ENCODE data around the gene ALPI. TPM values are rescaled to one million over a fixed set of nuclear protein-coding genes. Genes with fewer than 3 reads are reported as not detected.

The ALPI gene
- total RNA-seq, 1 experiment from 2014 or later, result not detected

DNA sequence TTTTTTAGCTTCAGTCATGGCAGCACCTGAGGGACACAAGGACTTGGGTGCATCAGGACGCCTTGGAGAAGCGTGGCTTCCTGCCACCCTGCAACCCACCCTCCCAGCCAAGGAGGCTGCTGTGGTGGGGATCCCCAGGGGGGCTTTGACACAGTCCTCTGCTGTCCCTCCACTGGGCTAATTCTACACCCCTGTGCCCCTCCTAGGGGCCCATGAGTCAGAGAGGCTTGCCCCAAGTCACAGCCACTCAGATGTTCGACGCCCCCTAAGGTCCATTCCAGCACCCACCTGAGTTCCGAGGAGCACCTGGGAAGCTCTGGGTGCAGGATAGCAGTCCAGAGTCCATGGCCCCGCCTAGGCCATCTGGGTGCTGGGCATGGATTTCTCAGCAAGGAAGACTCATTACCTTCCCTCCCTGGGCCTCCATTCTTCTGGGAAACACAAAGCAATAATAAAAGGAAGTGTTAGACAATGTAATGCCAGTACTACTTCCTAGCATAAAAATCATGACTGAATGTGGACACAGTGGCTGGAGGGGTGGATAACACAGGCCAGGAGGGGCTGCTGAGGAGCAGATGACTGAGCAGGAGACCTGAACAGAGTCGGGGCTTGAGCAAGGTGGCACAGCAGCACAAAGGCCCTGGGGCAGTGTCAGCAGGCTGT, 45.6 kb upstream of the ALPI start:
- peaks cover 13% of the 10 kb centered on the region for H3K27me3 Mint-ChIP-seq (ENCODE audit: unreplicated experiment)
- TF ChIP-seq, protein P1, sequence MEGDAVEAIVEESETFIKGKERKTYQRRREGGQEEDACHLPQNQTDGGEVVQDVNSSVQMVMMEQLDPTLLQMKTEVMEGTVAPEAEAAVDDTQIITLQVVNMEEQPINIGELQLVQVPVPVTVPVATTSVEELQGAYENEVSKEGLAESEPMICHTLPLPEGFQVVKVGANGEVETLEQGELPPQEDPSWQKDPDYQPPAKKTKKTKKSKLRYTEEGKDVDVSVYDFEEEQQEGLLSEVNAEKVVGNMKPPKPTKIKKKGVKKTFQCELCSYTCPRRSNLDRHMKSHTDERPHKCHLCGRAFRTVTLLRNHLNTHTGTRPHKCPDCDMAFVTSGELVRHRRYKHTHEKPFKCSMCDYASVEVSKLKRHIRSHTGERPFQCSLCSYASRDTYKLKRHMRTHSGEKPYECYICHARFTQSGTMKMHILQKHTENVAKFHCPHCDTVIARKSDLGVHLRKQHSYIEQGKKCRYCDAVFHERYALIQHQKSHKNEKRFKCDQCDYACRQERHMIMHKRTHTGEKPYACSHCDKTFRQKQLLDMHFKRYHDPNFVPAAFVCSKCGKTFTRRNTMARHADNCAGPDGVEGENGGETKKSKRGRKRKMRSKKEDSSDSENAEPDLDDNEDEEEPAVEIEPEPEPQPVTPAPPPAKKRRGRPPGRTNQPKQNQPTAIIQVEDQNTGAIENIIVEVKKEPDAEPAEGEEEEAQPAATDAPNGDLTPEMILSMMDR (IDR thresholded peaks at IDR 0.05; ENCODE audit: unreplicated experiment), result no peak
- no peak overlapping the region for H3K4me3 Mint-ChIP-seq (ENCODE audit: low read depth, unreplicated experiment)
- no peaks in the 10 kb centered on the region for H3K9me3 Mint-ChIP-seq (ENCODE audit: low read depth, unreplicated experiment)
- no TSS peak for BruUV-seq (replicated peaks)
- H3K36me3 Mint-ChIP-seq (ENCODE audit: insufficient read depth, unreplicated experiment), result no peaks in the 10 kb centered on the region
- intact Hi-C loops (cut with micrococcal nuclease; ENCODE audit: unreplicated experiment), result no loop called here
- CTCF ChIA-PET, result no interaction called here
- no peak overlapping the region for H3K27ac Mint-ChIP-seq (ENCODE audit: unreplicated experiment)
- no peak for DNase-seq
- peaks cover under 1% of the 10 kb centered on the region for H3K4me1 Mint-ChIP-seq (ENCODE audit: low read depth, unreplicated experiment)

DNA sequence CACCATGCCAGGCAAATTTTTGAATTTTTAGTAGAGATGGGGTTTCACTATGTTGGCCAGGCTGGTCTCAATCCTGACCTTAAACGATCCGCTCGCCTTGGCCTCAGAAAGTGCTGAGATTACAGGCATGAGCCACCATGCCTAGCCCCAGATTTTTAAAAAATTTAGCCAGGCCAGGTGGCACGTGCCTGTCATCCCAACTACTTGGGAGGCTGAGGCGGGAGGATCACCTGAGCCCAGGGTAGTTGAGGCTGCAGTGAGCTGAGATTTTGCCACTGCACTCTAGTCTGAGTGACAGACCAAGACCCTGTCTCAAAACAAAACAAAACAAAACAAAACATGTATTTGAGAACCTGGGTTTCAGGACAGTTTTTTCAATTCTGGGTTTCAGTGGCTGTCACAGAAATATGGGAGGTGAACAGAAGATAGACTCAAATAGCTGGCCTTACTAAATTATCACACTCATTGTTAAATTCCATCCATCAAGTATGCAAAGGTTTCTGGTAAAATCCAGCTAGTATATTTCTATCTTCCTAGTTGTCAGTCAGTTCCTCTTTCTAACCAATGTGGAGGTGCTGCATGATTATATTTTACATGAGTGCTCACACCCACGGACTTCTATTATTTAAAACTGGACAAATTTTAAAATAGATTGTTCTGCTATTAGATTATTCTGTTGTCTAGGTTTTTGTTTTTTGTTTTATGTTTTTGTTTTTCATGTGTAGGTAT, 43.9 kb upstream of the ALPI start:
- CTCF ChIA-PET, result no interaction called here
- Mint-ChIP-seq H3K36me3 (ENCODE audit: insufficient read depth, unreplicated experiment) (no peaks in the 10 kb centered on the region), H3K9me3 (ENCODE audit: low read depth, unreplicated experiment) (no peaks in the 10 kb centered on the region), H3K4me3 (ENCODE audit: low read depth, unreplicated experiment) (no peak overlapping the region), H3K4me1 (ENCODE audit: low read depth, unreplicated experiment) (peaks cover 12% of the 10 kb centered on the region), H3K27me3 (ENCODE audit: unreplicated experiment) (peaks cover 13% of the 10 kb centered on the region), H3K27ac (ENCODE audit: unreplicated experiment) (no peak overlapping the region)
- no peak for DNase-seq
- BruUV-seq (replicated peaks), result no TSS peak
- TF ChIP-seq, protein P1 (IDR thresholded peaks at IDR 0.05; ENCODE audit: unreplicated experiment), result no peak
- intact Hi-C loops (cut with micrococcal nuclease; ENCODE audit: unreplicated experiment), result no loop called here

DNA sequence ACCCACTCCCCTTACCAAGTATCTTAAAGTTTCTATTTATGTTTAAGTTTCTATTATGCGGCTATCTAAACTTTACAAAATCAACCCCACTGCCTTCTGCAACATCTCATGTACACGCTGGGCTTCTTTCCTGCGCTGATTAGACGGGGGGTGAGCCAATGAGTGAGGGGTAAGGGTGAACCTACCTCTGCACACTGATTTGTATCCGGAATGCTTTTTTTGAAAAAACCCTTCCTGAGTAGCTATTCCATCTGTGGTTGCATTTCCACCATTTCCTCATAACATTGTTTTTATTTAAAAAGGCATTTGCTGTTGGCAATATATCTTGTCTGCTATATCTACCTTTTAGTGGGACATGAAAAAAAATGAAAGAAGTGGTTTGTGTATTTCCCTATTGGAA, 43.0 kb upstream of the ALPI start:
- H3K27ac Mint-ChIP-seq (ENCODE audit: unreplicated experiment), result no peak overlapping the region
- H3K4me3 Mint-ChIP-seq (ENCODE audit: low read depth, unreplicated experiment), result no peak overlapping the region
- peaks cover 17% of the 10 kb centered on the region for H3K27me3 Mint-ChIP-seq (ENCODE audit: unreplicated experiment)
- no peaks in the 10 kb centered on the region for H3K36me3 Mint-ChIP-seq (ENCODE audit: insufficient read depth, unreplicated experiment)
- peaks cover 13% of the 10 kb centered on the region for H3K4me1 Mint-ChIP-seq (ENCODE audit: low read depth, unreplicated experiment)
- CTCF ChIA-PET, result no interaction called here
- no peak for DNase-seq
- H3K9me3 Mint-ChIP-seq (ENCODE audit: low read depth, unreplicated experiment), result no peaks in the 10 kb centered on the region
- no TSS peak for BruUV-seq (replicated peaks)
- intact Hi-C loops (cut with micrococcal nuclease; ENCODE audit: unreplicated experiment), result no loop called here
- TF ChIP-seq, protein P1 (IDR thresholded peaks at IDR 0.05; ENCODE audit: unreplicated experiment), result no peak

DNA sequence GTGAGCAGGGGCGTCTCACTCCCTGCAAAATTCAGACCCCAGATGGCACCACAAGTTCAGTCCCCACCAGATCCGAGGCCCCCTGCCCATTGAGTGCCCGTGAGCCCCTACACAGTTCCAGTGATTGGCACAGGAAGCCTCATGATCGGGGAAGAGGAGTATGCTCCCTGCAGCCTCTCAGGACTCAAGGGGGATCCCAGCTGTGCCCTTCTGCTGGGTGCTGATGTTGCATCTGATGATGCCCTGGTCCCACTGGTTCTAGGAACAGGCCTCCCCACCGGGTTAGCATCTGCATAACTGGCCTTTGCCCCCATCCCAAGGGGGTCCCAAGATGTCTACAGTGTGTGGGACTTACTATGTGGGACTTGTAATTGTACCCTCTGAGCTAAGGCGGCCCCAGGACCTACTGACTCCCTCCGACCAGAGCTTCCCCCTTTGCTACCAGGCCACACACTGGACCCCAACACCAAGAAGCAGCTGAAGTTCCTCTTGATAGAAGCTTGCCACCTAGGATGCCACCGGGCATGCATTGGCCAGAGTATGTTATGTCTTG, 40.7 kb upstream of the ALPI start:
- TF ChIP-seq, protein P1 (IDR thresholded peaks at IDR 0.05; ENCODE audit: unreplicated experiment), result no peak
- CTCF ChIA-PET, result no interaction called here
- DNase-seq, result no peak
- Mint-ChIP-seq H3K27me3 (ENCODE audit: unreplicated experiment) (peaks cover 26% of the 10 kb centered on the region), H3K27ac (ENCODE audit: unreplicated experiment) (no peak overlapping the region), H3K9me3 (ENCODE audit: low read depth, unreplicated experiment) (no peaks in the 10 kb centered on the region), H3K4me3 (ENCODE audit: low read depth, unreplicated experiment) (no peak overlapping the region), H3K36me3 (ENCODE audit: insufficient read depth, unreplicated experiment) (peaks cover 7% of the 10 kb centered on the region), H3K4me1 (ENCODE audit: low read depth, unreplicated experiment) (peaks cover 25% of the 10 kb centered on the region)
- no TSS peak for BruUV-seq (replicated peaks)
- intact Hi-C loops (cut with micrococcal nuclease; ENCODE audit: unreplicated experiment), result no loop called here

All from Calu3 (cell line).